ENCODE results near the gene CABCOCO1.
"Not testable (repeated sequence)": the region's sequence is repeated elsewhere in the genome, so short reads cannot be mapped to it uniquely, and the experiment has no call there.

- not testable (repeated sequence) for TF ChIP-seq POLR2A, CTCF (IDR thresholded peaks at IDR 0.05)
These were observed 28.9 kb downstream of the CABCOCO1 start for GRCh38 chr10:61691667-61692066.

All from gastroesophageal sphincter (tissue), 3 donors.